CD8-positive, alpha-beta memory T cell (primary cell): Measurements from ENCODE around the gene ANP32E. TPM values are rescaled to one million over a fixed set of nuclear protein-coding genes. Genes with fewer than 3 reads are reported as not detected.
"Not testable (repeated sequence)": the region's sequence is repeated elsewhere in the genome, so short reads cannot be mapped to it uniquely, and the experiment has no call there.

Source experiments
- CTCF ChIA-PET: fragments of 350-600 bp; sonication (Branson Sonifier 250); formaldehyde crosslinking; loops from one replicate; lab custom pipeline; 2021; ENCODE audit warnings: antibody characterized with exemption; lab: Charles Lee
- POLR2A ChIA-PET: fragments of 350-600 bp; sonication (Branson Sonifier 250); formaldehyde crosslinking; loops from one replicate; lab custom pipeline; 2021; ENCODE audit warnings: antibody characterized with exemption; lab: Charles Lee
- DNase-seq, 5 donors: peaks; one replicate each; pipeline versions ENCODE4 v3.0.0 to v3.0.0-alpha.2; 2020 to 2022; ENCODE audit warnings: mixed read lengths in 1 of 5
- H3K27ac ChIP-seq: one replicate; pipeline ENCODE4 v1.7.0; 2013; ENCODE audit warnings: low read depth, mild to moderate bottlenecking, low read length, moderate library complexity
- H3K27me3 ChIP-seq: 2 replicates; pipeline ENCODE4 v1.7.0; 2013; ENCODE audit warnings: low read length, mild to moderate bottlenecking; ENCODE audit not compliant: insufficient read depth, poor library complexity, severe bottlenecking
- H3K36me3 ChIP-seq: 2 replicates; pipeline ENCODE4 v1.7.0; 2013; ENCODE audit warnings: mild to moderate bottlenecking, low read length, moderate library complexity; ENCODE audit not compliant: insufficient read depth
- H3K4me1 ChIP-seq: 2 replicates; pipeline ENCODE4 v1.7.0; 2013; ENCODE audit warnings: mild to moderate bottlenecking, low read length, moderate library complexity; ENCODE audit not compliant: insufficient read depth
- H3K4me3 ChIP-seq: 2 replicates; pipeline ENCODE4 v1.7.0; 2013; ENCODE audit warnings: mild to moderate bottlenecking, low read length
- H3K9me3 ChIP-seq: 2 replicates; pipeline ENCODE4 v1.7.0; 2013; ENCODE audit warnings: mild to moderate bottlenecking, low read length
- H3K27ac Mint-ChIP-seq, 8 donors: one replicate each; pipeline ENCODE4 v1.8.0; 2020 to 2021; ENCODE audit warnings: mixed read lengths in 8 of 8, mild to moderate bottlenecking in 6 of 8, inconsistent platforms in 3 of 8, moderate library complexity in 3 of 8
- H3K27me3 Mint-ChIP-seq, 2 donors: one replicate each; pipeline ENCODE4 v1.8.0; 2020 to 2021; ENCODE audit warnings: mixed read lengths in 2 of 2, mild to moderate bottlenecking in 1 of 2, moderate library complexity in 1 of 2
- H3K36me3 Mint-ChIP-seq, 3 donors: one replicate each; pipeline ENCODE4 v1.8.0; 2020 to 2021; ENCODE audit warnings: mixed read lengths in 3 of 3, inconsistent platforms in 1 of 3, mild to moderate bottlenecking in 1 of 3
- H3K4me1 Mint-ChIP-seq, 3 donors: one replicate each; pipeline ENCODE4 v1.8.0; 2020 to 2021; ENCODE audit warnings: mixed read lengths in 3 of 3, inconsistent platforms in 1 of 3, mild to moderate bottlenecking in 1 of 3
- H3K4me3 Mint-ChIP-seq, 7 donors: one replicate each; pipeline ENCODE4 v1.8.0; 2020 to 2021; ENCODE audit warnings: mixed read lengths in 7 of 7, mild to moderate bottlenecking in 6 of 7, moderate library complexity in 4 of 7, inconsistent platforms in 2 of 7
- H3K9me3 Mint-ChIP-seq, 5 donors: one replicate each; pipeline ENCODE4 v1.8.0; 2020 to 2022; ENCODE audit warnings: mixed read lengths in 5 of 5, mild to moderate bottlenecking in 3 of 5, moderate library complexity in 2 of 5, inconsistent platforms in 1 of 5
- polyA plus RNA-seq: library from polyadenylated mRNA; unstranded; fragments of 300-500 nt; fragmentation: Illumina TruSeq; gene quantifications from one replicate; pipeline ENCODE4 v1.2.3, GENCODE V29; 2021
- total RNA-seq, 2 experiments: library from RNA; stranded (reverse); gene quantifications; one replicate each; pipeline ENCODE4 v1.2.3, GENCODE V29; 2021

ANP32E gene
- total and polyA plus RNA-seq, 3 experiments from 2014 or later, result 57.9 to 154 (median 154) TPM

GRCh38 chr1:150256198-150256553 is 20.3 kb upstream of the ANP32E start:
- no peak for DNase-seq
- Mint-ChIP-seq H3K36me3 (no peaks in the 10 kb centered on the region), H3K9me3 (peaks cover 0 to 3% (median 0%) of the 10 kb centered on the region in 5 donors), H3K4me1 (peaks cover 12 to 18% (median 14%) of the 10 kb centered on the region in 3 donors), H3K27me3 (peaks cover 35 to 45% of the 10 kb centered on the region in 2 donors), H3K4me3 (peak overlapping the region; percentile 4 to 77 (median 48)), H3K27ac (peak overlapping the region in 3 of 8 donors; percentile 17 to 86 (median 56))
- ChIA-PET POLR2A (interaction anchor here (1.0 to 1.1 kb wide), 2 partner anchors 22 to 107 kb away, joined by 3 to 4 read pairs; no protein-coding TSS in a partner anchor), CTCF (interaction anchor here (0.6 to 3.7 kb wide), 25 partner anchors 9 to 792 kb away, joined by 3 to 32 read pairs (median 4); partner anchors contain the start of genes ANP32E, APH1A, C1orf54 and C1orf56)
- H3K9me3 ChIP-seq, result no peaks in the 10 kb centered on the region
- no peaks in the 10 kb centered on the region for H3K36me3 ChIP-seq
- peaks cover 16% of the 10 kb centered on the region for H3K27me3 ChIP-seq
- H3K4me1 ChIP-seq, result peaks cover 12% of the 10 kb centered on the region
- H3K27ac ChIP-seq, result no peak overlapping the region
- no peak overlapping the region for H3K4me3 ChIP-seq

- no peak for DNase-seq
- Histone ChIP-seq H3K4me1 (no peaks in the 10 kb centered on the region), H3K27me3 (no peaks in the 10 kb centered on the region), H3K27ac (no peak overlapping the region), H3K9me3 (no peaks in the 10 kb centered on the region), H3K36me3 (no peaks in the 10 kb centered on the region), H3K4me3 (no peak overlapping the region)
- H3K4me3 Mint-ChIP-seq, result no peak overlapping the region
- ChIA-PET CTCF (interaction anchor here (0.6 kb wide), 1 partner anchor 63 kb away, joined by 3 read pairs; no protein-coding TSS in a partner anchor), POLR2A (no interaction called here)
- no peaks in the 10 kb centered on the region for H3K9me3 Mint-ChIP-seq
- H3K27ac Mint-ChIP-seq, result peak overlapping the region in 1 of 8 donors; percentile 3
- no peaks in the 10 kb centered on the region for H3K36me3 Mint-ChIP-seq
- no peaks in the 10 kb centered on the region for H3K4me1 Mint-ChIP-seq
- peaks cover 7 to 12% of the 10 kb centered on the region in 2 donors for H3K27me3 Mint-ChIP-seq
Observed at GRCh38 chr1:150249936-150250335, 14.0 kb upstream of the ANP32E start.

GRCh38 chr1:150243003-150243402 is 7.1 kb upstream of the ANP32E start:
- DNase-seq, result no peak
- Mint-ChIP-seq H3K36me3 (no peaks in the 10 kb centered on the region), H3K4me3 (no peak overlapping the region), H3K4me1 (no peaks in the 10 kb centered on the region), H3K27me3 (peaks cover 3% of the 10 kb centered on the region in 2 donors), H3K9me3 (no peaks in the 10 kb centered on the region), H3K27ac (no peak overlapping the region)
- H3K4me3 ChIP-seq, result no peak overlapping the region
- no peaks in the 10 kb centered on the region for H3K36me3 ChIP-seq
- POLR2A ChIA-PET, result no interaction called here
- CTCF ChIA-PET, result no interaction called here
- H3K4me1 ChIP-seq, result no peaks in the 10 kb centered on the region
- H3K27me3 ChIP-seq, result no peaks in the 10 kb centered on the region
- no peak overlapping the region for H3K27ac ChIP-seq
- no peaks in the 10 kb centered on the region for H3K9me3 ChIP-seq

GRCh38 chr1:150237746-150238145 is 1.8 kb upstream of the ANP32E start:
- Mint-ChIP-seq H3K27me3 (peaks cover 0 to 4% of the 10 kb centered on the region in 2 donors), H3K4me3 (peak overlapping the region in 2 of 7 donors; percentile 30 to 48), H3K9me3 (no peaks in the 10 kb centered on the region), H3K36me3 (peaks cover 0 to 7% (median 0%) of the 10 kb centered on the region in 3 donors), H3K27ac (peak overlapping the region in 2 of 8 donors; percentile 17 to 19), H3K4me1 (peaks cover 16 to 18% (median 17%) of the 10 kb centered on the region in 3 donors)
- Histone ChIP-seq H3K4me3 (no peak overlapping the region), H3K27me3 (no peaks in the 10 kb centered on the region), H3K4me1 (peaks cover 18% of the 10 kb centered on the region), H3K9me3 (no peaks in the 10 kb centered on the region), H3K36me3 (no peaks in the 10 kb centered on the region), H3K27ac (no peak overlapping the region)
- ChIA-PET POLR2A (no interaction called here), CTCF (no interaction called here)
- no peak for DNase-seq

GRCh38 chr1:150237176-150237575 is 1.3 kb upstream of the ANP32E start:
- CTCF ChIA-PET, H3K4me3 ChIP-seq, H3K27ac Mint-ChIP-seq, H3K9me3 ChIP-seq, H3K36me3 Mint-ChIP-seq, H3K27me3 ChIP-seq, H3K9me3 Mint-ChIP-seq, H3K27me3 Mint-ChIP-seq, DNase-seq, POLR2A ChIA-PET, H3K36me3 ChIP-seq: not testable (repeated sequence)
- H3K4me1 ChIP-seq, result peaks cover 18% of the 10 kb centered on the region
- Mint-ChIP-seq H3K4me3 (peak overlapping the region in 2 of 7 donors; percentile 30 to 48), H3K4me1 (peaks cover 17 to 20% (median 17%) of the 10 kb centered on the region in 3 donors)
- H3K27ac ChIP-seq, result peak overlapping the region; percentile 98

GRCh38 chr1:150236614-150237100 is 745 bp upstream of the ANP32E start:
- Histone ChIP-seq H3K27me3 (no peaks in the 10 kb centered on the region), H3K36me3 (no peaks in the 10 kb centered on the region), H3K4me1 (peaks cover 18% of the 10 kb centered on the region), H3K9me3 (no peaks in the 10 kb centered on the region), H3K27ac (peak overlapping the region; percentile 98), H3K4me3 (peak overlapping the region; percentile 96)
- Mint-ChIP-seq H3K27ac (no peak overlapping the region), H3K4me3 (no peak overlapping the region), H3K27me3 (peaks cover 0 to 4% of the 10 kb centered on the region in 2 donors), H3K9me3 (no peaks in the 10 kb centered on the region), H3K36me3 (peaks cover 0 to 8% (median 0%) of the 10 kb centered on the region in 3 donors), H3K4me1 (peaks cover 17 to 23% (median 17%) of the 10 kb centered on the region in 3 donors)
- POLR2A ChIA-PET, result no interaction called here
- CTCF ChIA-PET, result interaction anchor here (1.5 kb wide), 2 partner anchors 19 to 49 kb away, joined by 3 to 4 read pairs; no protein-coding TSS in a partner anchor
- no peak for DNase-seq

GRCh38 chr1:150235294-150235851 is 539 bp downstream of the ANP32E start:
- ChIA-PET POLR2A (interaction anchor here (0.5 to 2.4 kb wide), 11 partner anchors 11 to 1046 kb away, joined by 3 to 18 read pairs (median 4); partner anchors contain the start of genes RPRD2, SF3B4 and ZNF687), CTCF (interaction anchor here (0.6 to 1.5 kb wide), 4 partner anchors 17 to 348 kb away, joined by 3 to 4 read pairs (median 3); a partner anchor contains a TSS)
- Histone ChIP-seq H3K4me1 (peaks cover 18% of the 10 kb centered on the region), H3K27me3 (no peaks in the 10 kb centered on the region), H3K4me3 (peak overlapping the region; percentile 96), H3K27ac (peak overlapping the region; percentile 98), H3K36me3 (no peaks in the 10 kb centered on the region), H3K9me3 (no peaks in the 10 kb centered on the region)
- no peaks in the 10 kb centered on the region for H3K9me3 Mint-ChIP-seq
- H3K4me1 Mint-ChIP-seq, result peaks cover 17 to 27% (median 17%) of the 10 kb centered on the region in 3 donors
- H3K36me3 Mint-ChIP-seq, result peaks cover 0 to 16% (median 2%) of the 10 kb centered on the region in 3 donors
- peak; percentile 8 to 67 (median 26) for DNase-seq
- peaks cover 0 to 4% of the 10 kb centered on the region in 2 donors for H3K27me3 Mint-ChIP-seq
- H3K27ac Mint-ChIP-seq, result no peak overlapping the region
- no peak overlapping the region for H3K4me3 Mint-ChIP-seq
